ENCODE data around the gene USP36. TPM values are rescaled to one million over a fixed set of nuclear protein-coding genes. Genes with fewer than 3 reads are reported as not detected.

Gene USP36
- polyA plus RNA-seq, 3 donors = 4.4 to 30.0 (median 6.1) TPM

- peaks cover 49 to 66% of the 10 kb centered on the region in 2 donors for H3K4me1 ChIP-seq (ENCODE audit: control insufficient read depth in 1 of 2, insufficient read depth in 2 of 2, low read length in 2 of 2)
- no peaks in the 10 kb centered on the region for H3K9me3 ChIP-seq (replicated peaks in 1 of 2; ENCODE audit: control insufficient read depth in 1 of 2, insufficient read depth in 1 of 2, low read length in 2 of 2)
- H3K36me3 Mint-ChIP-seq = peaks cover 7 to 10% of the 10 kb centered on the region in 2 donors
- H3K36me3 ChIP-seq (replicated peaks in 1 of 2; ENCODE audit: control insufficient read depth in 1 of 2, insufficient read depth in 2 of 2, low read length in 2 of 2) = no peaks in the 10 kb centered on the region
- TF ChIP-seq, protein P1, sequence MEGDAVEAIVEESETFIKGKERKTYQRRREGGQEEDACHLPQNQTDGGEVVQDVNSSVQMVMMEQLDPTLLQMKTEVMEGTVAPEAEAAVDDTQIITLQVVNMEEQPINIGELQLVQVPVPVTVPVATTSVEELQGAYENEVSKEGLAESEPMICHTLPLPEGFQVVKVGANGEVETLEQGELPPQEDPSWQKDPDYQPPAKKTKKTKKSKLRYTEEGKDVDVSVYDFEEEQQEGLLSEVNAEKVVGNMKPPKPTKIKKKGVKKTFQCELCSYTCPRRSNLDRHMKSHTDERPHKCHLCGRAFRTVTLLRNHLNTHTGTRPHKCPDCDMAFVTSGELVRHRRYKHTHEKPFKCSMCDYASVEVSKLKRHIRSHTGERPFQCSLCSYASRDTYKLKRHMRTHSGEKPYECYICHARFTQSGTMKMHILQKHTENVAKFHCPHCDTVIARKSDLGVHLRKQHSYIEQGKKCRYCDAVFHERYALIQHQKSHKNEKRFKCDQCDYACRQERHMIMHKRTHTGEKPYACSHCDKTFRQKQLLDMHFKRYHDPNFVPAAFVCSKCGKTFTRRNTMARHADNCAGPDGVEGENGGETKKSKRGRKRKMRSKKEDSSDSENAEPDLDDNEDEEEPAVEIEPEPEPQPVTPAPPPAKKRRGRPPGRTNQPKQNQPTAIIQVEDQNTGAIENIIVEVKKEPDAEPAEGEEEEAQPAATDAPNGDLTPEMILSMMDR (IDR thresholded peaks at IDR 0.05) = no peak
- H3K9me3 Mint-ChIP-seq = peaks cover 0 to 5% (median 0%) of the 10 kb centered on the region in 7 donors
- peak; percentile 51 to 75 (median 64) for DNase-seq
- H3K4me3 ChIP-seq (replicated peaks in 1 of 3; ENCODE audit: low read depth in 2 of 3, low read length in 3 of 3) = peak overlapping the region in 1 of 3 experiments; percentile 36
- peak overlapping the region; percentile 17 for H3K9ac ChIP-seq (ENCODE audit: insufficient read depth, low read length, poor library complexity, severe bottlenecking)
- peak overlapping the region; percentile 92 to 97 (median 95) for H3K27ac Mint-ChIP-seq
- peak overlapping the region; percentile 86 to 88 for H3K27ac ChIP-seq (ENCODE audit: low read depth in 1 of 2, low read length in 2 of 2)
- H2AFZ ChIP-seq (ENCODE audit: insufficient read depth, low read depth, low read length, poor library complexity, severe bottlenecking) = no peak overlapping the region
- peaks cover 95% of the 10 kb centered on the region for H4K20me1 ChIP-seq (ENCODE audit: insufficient read depth, low read length)
- H3K4me1 Mint-ChIP-seq = peaks cover 78% of the 10 kb centered on the region
- peaks cover 98% of the 10 kb centered on the region for H3K79me2 ChIP-seq (ENCODE audit: insufficient read depth, low read length)
- 32% methylated on average over 5 of the region's 11 CpGs for WGBS (ENCODE audit: insufficient coverage)
- peak overlapping the region; percentile 53 for H3K4me2 ChIP-seq (replicated peaks; ENCODE audit: extremely low read depth, low read length, poor library complexity, severe bottlenecking)
- no peaks in the 10 kb centered on the region for H3K27me3 ChIP-seq (ENCODE audit: control insufficient read depth in 2 of 2, insufficient read depth in 2 of 2, low read length in 2 of 2)
- intact Hi-C loops (cut with micrococcal nuclease) = loop anchor here in 1 of 2 donors (1.0 to 2.0 kb wide), 2 partner anchors 8 to 15 kb away; no protein-coding TSS in a partner anchor
- no peaks in the 10 kb centered on the region for H3K27me3 Mint-ChIP-seq (ENCODE audit: low read depth in 3 of 3)
- peak overlapping the region; percentile 57 to 70 for H3K4me3 Mint-ChIP-seq
These were observed 81.2 kb downstream of the USP36 start for GRCh38 chr17:78759203-78759968.

DNA sequence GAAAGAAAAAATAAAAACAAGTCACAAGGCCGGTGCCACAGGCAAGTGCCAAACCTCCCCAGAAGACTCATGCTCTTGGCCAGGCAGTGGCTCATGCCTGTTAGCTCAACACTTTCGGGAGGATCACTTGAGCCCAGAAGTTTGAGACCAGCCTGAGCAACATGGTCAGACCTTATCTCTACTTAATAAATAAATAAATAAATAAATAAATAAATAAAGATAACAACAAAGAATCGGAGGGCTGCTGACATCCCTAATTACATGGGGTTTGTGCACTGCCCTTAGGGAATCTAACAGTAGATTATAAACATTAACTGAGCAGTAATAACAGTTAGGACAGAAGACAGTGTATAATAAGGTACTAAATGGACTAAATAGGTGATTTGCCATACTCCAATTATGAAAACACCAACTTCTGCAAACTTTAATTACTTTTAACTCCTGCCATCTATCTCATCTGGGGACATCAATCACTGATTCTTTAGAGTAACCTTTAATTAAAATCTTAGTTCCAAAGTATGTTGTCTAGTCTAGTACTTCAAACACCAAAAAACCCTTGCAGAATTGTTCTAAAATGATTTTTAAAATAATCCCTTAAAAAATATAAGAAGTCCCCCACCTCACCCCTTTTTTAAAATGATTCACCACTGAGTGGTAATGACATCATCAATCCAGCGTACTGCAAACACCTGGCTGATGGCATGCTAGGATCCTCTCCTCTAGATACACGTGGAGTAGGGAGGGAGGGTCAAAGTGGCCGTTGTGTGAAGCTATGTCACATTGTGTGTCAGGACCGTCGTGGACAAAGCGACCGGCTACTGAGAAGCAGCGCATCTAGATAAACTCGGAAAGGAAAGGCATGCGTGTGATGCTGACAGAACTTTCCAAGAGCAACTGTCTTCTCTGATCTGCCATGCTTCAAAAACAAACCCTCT, 87.0 kb downstream of the USP36 start:
- peaks cover 99% of the 10 kb centered on the region for H3K79me2 ChIP-seq (ENCODE audit: insufficient read depth, low read length)
- H3K4me1 Mint-ChIP-seq = peaks cover 85% of the 10 kb centered on the region

More for the DNA sequence above, 87.0 kb downstream of the USP36 start:
- DNase-seq = peak in 1 of 3 donors; percentile 45
- Histone ChIP-seq H3K9me3 (replicated peaks in 1 of 2; ENCODE audit: control insufficient read depth in 1 of 2, insufficient read depth in 1 of 2, low read length in 2 of 2) (no peaks in the 10 kb centered on the region), H3K9ac (ENCODE audit: insufficient read depth, low read length, poor library complexity, severe bottlenecking) (no peak overlapping the region), H3K4me2 (replicated peaks; ENCODE audit: extremely low read depth, low read length, poor library complexity, severe bottlenecking) (no peak overlapping the region), H3K4me3 (replicated peaks in 1 of 3; ENCODE audit: low read depth in 2 of 3, low read length in 3 of 3) (no peak overlapping the region), H4K20me1 (ENCODE audit: insufficient read depth, low read length) (peaks cover 73% of the 10 kb centered on the region), H3K27ac (ENCODE audit: low read depth in 1 of 2, low read length in 2 of 2) (peak overlapping the region; percentile 78 to 88), H3K36me3 (replicated peaks in 1 of 2; ENCODE audit: control insufficient read depth in 1 of 2, insufficient read depth in 2 of 2, low read length in 2 of 2) (no peaks in the 10 kb centered on the region), H2AFZ (ENCODE audit: insufficient read depth, low read depth, low read length, poor library complexity, severe bottlenecking) (no peak overlapping the region), H3K4me1 (ENCODE audit: control insufficient read depth in 1 of 2, insufficient read depth in 2 of 2, low read length in 2 of 2) (peaks cover 69 to 82% of the 10 kb centered on the region in 2 donors), H3K27me3 (ENCODE audit: control insufficient read depth in 2 of 2, insufficient read depth in 2 of 2, low read length in 2 of 2) (no peaks in the 10 kb centered on the region)
- H3K36me3 Mint-ChIP-seq = peaks cover 10 to 20% of the 10 kb centered on the region in 2 donors
- peaks cover 0 to 4% (median 0%) of the 10 kb centered on the region in 3 donors for H3K27me3 Mint-ChIP-seq (ENCODE audit: low read depth in 3 of 3)
- intact Hi-C loops (cut with micrococcal nuclease) = no loop called here
- TF ChIP-seq, protein P1 (IDR thresholded peaks at IDR 0.05) = no peak
- WGBS (ENCODE audit: insufficient coverage) = 100% methylated on average over 8 of the region's 13 CpGs
- no peak overlapping the region for H3K4me3 Mint-ChIP-seq
- peak overlapping the region in 5 of 7 donors; percentile 89 to 96 (median 95) for H3K27ac Mint-ChIP-seq
- no peaks in the 10 kb centered on the region for H3K9me3 Mint-ChIP-seq

Measured in CD14-positive monocyte (primary cell).